Measurements from ENCODE around the gene TANGO6.
A peak's percentile ranks its signal among the peaks of the same experiment; 100 is the strongest.
"Not testable (repeated sequence)": the region's sequence is repeated elsewhere in the genome, so short reads cannot be mapped to it uniquely, and the experiment has no call there.

The TANGO6 gene

GRCh38 chr16:69126221-69126620 is 282.9 kb downstream of the TANGO6 start:
- DNase-seq (ENCODE audit: low read depth), result no peak
- no peak for TF ChIP-seq CTCF (conservative IDR thresholded peaks at IDR 0.05; ENCODE audit: low read length)
- no peak overlapping the region for H3K4me3 ChIP-seq (ENCODE audit: low read length)

GRCh38 chr16:69126801-69127200 is 283.5 kb downstream of the TANGO6 start:
- not testable (repeated sequence) for H3K4me3 ChIP-seq (ENCODE audit: low read length); DNase-seq (ENCODE audit: low read depth)

- TF ChIP-seq CTCF (conservative IDR thresholded peaks at IDR 0.05; ENCODE audit: low read length), result no peak
- H3K4me3 ChIP-seq (ENCODE audit: low read length), result no peak overlapping the region
Measured at GRCh38 chr16:69127966-69128510, 284.7 kb downstream of the TANGO6 start.

GRCh38 chr16:69130461-69130860 is 287.1 kb downstream of the TANGO6 start:
- no peak for DNase-seq (ENCODE audit: low read depth)
- no peak for TF ChIP-seq CTCF (conservative IDR thresholded peaks at IDR 0.05; ENCODE audit: low read length)
- H3K4me3 ChIP-seq (ENCODE audit: low read length), result peak overlapping the region; percentile 98

More at GRCh38 chr16:69127966-69128510, 284.7 kb downstream of the TANGO6 start:
- no peak for DNase-seq (ENCODE audit: low read depth)

GRCh38 chr16:69131167-69131838 is 288.0 kb downstream of the TANGO6 start:
- H3K4me3 ChIP-seq (ENCODE audit: low read length), result peak overlapping the region; percentile 98
- TF ChIP-seq CTCF (conservative IDR thresholded peaks at IDR 0.05; ENCODE audit: low read length), result no peak
- no peak for DNase-seq (ENCODE audit: low read depth)

GRCh38 chr16:69131839-69132423 is 288.6 kb downstream of the TANGO6 start:
- peak; percentile 77 for DNase-seq (ENCODE audit: low read depth)
- peak overlapping the region; percentile 98 for H3K4me3 ChIP-seq (ENCODE audit: low read length)
- TF ChIP-seq CTCF (conservative IDR thresholded peaks at IDR 0.05; ENCODE audit: low read length), result no peak

- peak; percentile 73 for DNase-seq (ENCODE audit: low read depth)
- peak within 1 kb of the TSS; percentile 98 for H3K4me3 ChIP-seq (ENCODE audit: low read length)
- TF ChIP-seq CTCF (conservative IDR thresholded peaks at IDR 0.05; ENCODE audit: low read length), result no peak
Measured at GRCh38 chr16:69132424-69133252, 289.3 kb downstream of the TANGO6 start, which contains the start of the genes CHTF8 and UTP4. Gene CHTF8 (minus strand): TSS chr16:69132588. CDS start chr16:69121458, 11,130 bp downstream. Gene UTP4 (plus strand): TSS chr16:69132649. CDS start chr16:69133460, 811 bp downstream.
